GM18499 (cell line): Measurements from ENCODE around the gene TTC9C.
"Not testable (repeated sequence)": the region's sequence is repeated elsewhere in the genome, so short reads cannot be mapped to it uniquely, and the experiment has no call there.

Experiments
- ATAC-seq: cut with Tn5 transposase; IDR thresholded peaks from one replicate; pipeline ENCODE4 v1.9.1; 2021; ENCODE audit warnings: moderate number of reproducible peaks; ENCODE audit not compliant: insufficient read depth, unreplicated experiment

Gene TTC9C

GRCh38 chr11:62728171-62728988 is at the start of gene TTC9C:
Gene TTC9C (plus strand): TSS chr11:62728486. CDS start chr11:62728849, 363 bp downstream.
- ATAC-seq: no peak

GRCh38 chr11:62678770-62679696 is 49.3 kb upstream of the TTC9C start, which contains the start of gene UBXN1:
Gene UBXN1 (minus strand): TSS chr11:62679073. CDS start chr11:62678923, 150 bp downstream.
- ATAC-seq: no peak

GRCh38 chr11:62680825-62681240 is 47.5 kb upstream of the TTC9C start:
- no peak for ATAC-seq

- no peak for ATAC-seq
Observed at GRCh38 chr11:62682518-62682917, 45.8 kb upstream of the TTC9C start.

GRCh38 chr11:62687508-62688396 is 40.5 kb upstream of the TTC9C start:
- ATAC-seq: no peak

- ATAC-seq: no peak
Observed at GRCh38 chr11:62688491-62688890, 39.8 kb upstream of the TTC9C start.

GRCh38 chr11:62689421-62690183 is 38.7 kb upstream of the TTC9C start, which contains the start of gene LRRN4CL:
Gene LRRN4CL (minus strand): TSS chr11:62689530. CDS start chr11:62688508, 1,022 bp downstream.
- ATAC-seq: no peak

GRCh38 chr11:62693624-62694023 is 34.7 kb upstream of the TTC9C start:
- not testable (repeated sequence) for ATAC-seq

- no peak for ATAC-seq
Observed at GRCh38 chr11:62694455-62695167, 33.7 kb upstream of the TTC9C start.

- no peak for ATAC-seq
Observed at GRCh38 chr11:62702246-62702645, 26.0 kb upstream of the TTC9C start.

GRCh38 chr11:62703921-62704320 is 24.4 kb upstream of the TTC9C start:
- not testable (repeated sequence) for ATAC-seq

GRCh38 chr11:62705413-62705812 is 22.9 kb upstream of the TTC9C start:
- ATAC-seq: no peak

GRCh38 chr11:62705880-62706849 is 22.1 kb upstream of the TTC9C start:
- no peak for ATAC-seq

GRCh38 chr11:62706850-62707247 is 21.4 kb upstream of the TTC9C start:
- ATAC-seq: no peak

GRCh38 chr11:62707277-62707861 is 20.9 kb upstream of the TTC9C start, which contains the start of the genes BSCL2 and GNG3:
Gene BSCL2 (minus strand): TSS chr11:62707424. CDS start chr11:62707195, 229 bp downstream.
Gene GNG3 (plus strand): TSS chr11:62707676. CDS start chr11:62708296, 620 bp downstream.
- no peak for ATAC-seq

GRCh38 chr11:62708392-62708791 is 19.9 kb upstream of the TTC9C start:
- ATAC-seq: no peak

GRCh38 chr11:62708793-62709192 is 19.5 kb upstream of the TTC9C start:
- no peak for ATAC-seq
